Sigmoid colon (tissue), 4 donors: ENCODE results near the gene CCDC116.

Source experiments
- POLR2A ChIP-seq, 2 donors: fragments of 450-650 bp; IDR thresholded peaks; one replicate each; pipeline ENCODE4 v1.6.1; 2016; ENCODE audit warnings: antibody characterized with exemption in 2 of 2, mild to moderate bottlenecking in 2 of 2, moderate library complexity in 2 of 2
- POLR2AphosphoS5 ChIP-seq, 4 donors: sonication (generic); formaldehyde crosslinking; IDR thresholded peaks; one replicate each; pipeline ENCODE4 v1.6.1; 2017; ENCODE audit warnings: antibody characterized with exemption in 4 of 4
- TF ChIP-seq, protein P1 (sequence below), 4 experiments: fragments of 450-650 bp in 3 of 4; fragments of 200-600 bp in 1 of 4; IDR thresholded peaks; one replicate each; pipeline ENCODE4 v1.5.1; 2016 to 2019; ENCODE audit warnings: antibody characterized with exemption in 4 of 4, mild to moderate bottlenecking in 3 of 4, moderate library complexity in 2 of 4

DNA sequence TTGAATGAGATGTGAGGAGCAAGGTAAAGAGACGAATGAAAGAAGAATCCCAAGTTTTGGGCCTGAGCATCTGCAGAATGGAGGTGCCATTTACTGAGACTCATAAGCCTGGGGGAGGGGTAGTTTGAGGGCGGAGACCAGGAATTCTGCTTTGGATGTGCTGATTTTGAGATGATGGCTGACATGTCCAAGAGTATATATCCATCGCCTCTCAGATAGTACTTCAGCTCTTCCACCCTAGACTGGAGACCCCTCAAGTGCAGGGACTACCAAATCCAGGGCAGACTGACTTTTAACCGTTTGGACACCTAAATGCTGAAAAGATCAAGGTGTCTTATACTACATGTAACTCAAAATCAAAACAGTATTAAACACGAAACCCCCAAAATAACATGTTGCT lies 8.2 kb downstream of the CCDC116 start:
- TF ChIP-seq POLR2AphosphoS5 (IDR thresholded peaks at IDR 0.05) (no peak), POLR2A (IDR thresholded peaks at IDR 0.05) (no peak)
- TF ChIP-seq, protein P1, sequence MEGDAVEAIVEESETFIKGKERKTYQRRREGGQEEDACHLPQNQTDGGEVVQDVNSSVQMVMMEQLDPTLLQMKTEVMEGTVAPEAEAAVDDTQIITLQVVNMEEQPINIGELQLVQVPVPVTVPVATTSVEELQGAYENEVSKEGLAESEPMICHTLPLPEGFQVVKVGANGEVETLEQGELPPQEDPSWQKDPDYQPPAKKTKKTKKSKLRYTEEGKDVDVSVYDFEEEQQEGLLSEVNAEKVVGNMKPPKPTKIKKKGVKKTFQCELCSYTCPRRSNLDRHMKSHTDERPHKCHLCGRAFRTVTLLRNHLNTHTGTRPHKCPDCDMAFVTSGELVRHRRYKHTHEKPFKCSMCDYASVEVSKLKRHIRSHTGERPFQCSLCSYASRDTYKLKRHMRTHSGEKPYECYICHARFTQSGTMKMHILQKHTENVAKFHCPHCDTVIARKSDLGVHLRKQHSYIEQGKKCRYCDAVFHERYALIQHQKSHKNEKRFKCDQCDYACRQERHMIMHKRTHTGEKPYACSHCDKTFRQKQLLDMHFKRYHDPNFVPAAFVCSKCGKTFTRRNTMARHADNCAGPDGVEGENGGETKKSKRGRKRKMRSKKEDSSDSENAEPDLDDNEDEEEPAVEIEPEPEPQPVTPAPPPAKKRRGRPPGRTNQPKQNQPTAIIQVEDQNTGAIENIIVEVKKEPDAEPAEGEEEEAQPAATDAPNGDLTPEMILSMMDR (IDR thresholded peaks at IDR 0.05): no peak
